ENCODE data around the gene AVPI1.
"Not testable (repeated sequence)": the region's sequence is repeated elsewhere in the genome, so short reads cannot be mapped to it uniquely, and the experiment has no call there.

AVPI1 gene

GRCh38 chr10:97640174-97640867 lies 46.7 kb downstream of the AVPI1 start, which contains the start of gene PI4K2A:
TSS of gene PI4K2A (plus strand) at chr10:97640671. CDS start at chr10:97640743, 72 bp downstream.
- peak; percentile 98 to 99 for DNase-seq (ENCODE audit: low read depth in 2 of 2)

DNA sequence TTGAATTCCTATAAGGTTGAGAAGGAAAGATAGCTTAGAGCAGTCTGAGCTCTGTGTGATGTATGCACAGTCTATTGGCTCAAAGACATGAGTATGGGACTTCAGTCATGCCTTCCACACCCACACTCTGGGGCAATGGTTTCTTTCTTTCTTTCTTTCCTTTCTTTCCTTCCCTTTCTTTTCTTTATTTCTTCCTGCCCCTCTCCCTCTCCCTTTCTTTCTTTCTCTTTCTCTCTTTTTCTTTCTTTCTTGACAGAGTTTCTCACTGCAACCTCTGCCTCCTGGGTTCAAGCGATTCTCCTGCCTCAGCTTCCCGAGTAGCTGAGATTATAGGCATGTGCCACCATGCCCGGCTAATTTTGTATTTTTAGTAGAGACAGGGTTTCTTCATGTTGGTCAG lies 48.0 kb downstream of the AVPI1 start:
- not testable (repeated sequence) for DNase-seq (ENCODE audit: low read depth in 2 of 2)

DNA sequence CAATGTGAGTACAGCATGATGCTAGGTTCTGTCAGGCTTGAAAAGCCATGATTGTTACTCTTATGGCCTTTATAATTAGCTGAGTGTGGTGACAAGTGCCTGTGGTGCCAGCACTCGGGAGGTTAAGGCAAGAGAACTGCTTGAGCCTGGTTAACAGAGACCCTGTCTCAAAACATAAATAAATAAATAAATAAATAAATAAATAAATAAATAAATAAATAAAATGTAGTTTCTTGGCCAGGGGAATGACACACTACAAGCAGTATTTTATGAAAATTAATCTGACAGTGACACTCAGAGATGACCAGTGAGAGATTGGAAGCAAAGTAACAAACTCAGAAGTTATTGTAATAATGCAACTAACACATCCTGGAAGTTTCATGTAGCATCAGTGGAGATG lies 51.5 kb downstream of the AVPI1 start:
- DNase-seq (ENCODE audit: low read depth in 2 of 2), result no peak

GRCh38 chr10:97633921-97634320 lies 53.1 kb downstream of the AVPI1 start:
- no peak for DNase-seq (ENCODE audit: low read depth in 2 of 2)

- peak; percentile 81 to 84 for DNase-seq (ENCODE audit: low read depth in 2 of 2)
Measured at GRCh38 chr10:97632949-97633884, 53.8 kb downstream of the AVPI1 start, which contains the start of gene MORN4. TSS of gene MORN4 (minus strand) at chr10:97633500. CDS start at chr10:97619653, 13,847 bp downstream.

- no peak for DNase-seq (ENCODE audit: low read depth in 2 of 2)
Measured at GRCh38 chr10:97631098-97631497, 55.9 kb downstream of the AVPI1 start.

- no peak for DNase-seq (ENCODE audit: low read depth in 2 of 2)
Measured at GRCh38 chr10:97629289-97629688, 57.8 kb downstream of the AVPI1 start.

- no peak for DNase-seq (ENCODE audit: low read depth in 2 of 2)
Measured at GRCh38 chr10:97628228-97628627, 58.8 kb downstream of the AVPI1 start.

GRCh38 chr10:97627731-97628130 lies 59.3 kb downstream of the AVPI1 start:
- no peak for DNase-seq (ENCODE audit: low read depth in 2 of 2)
